ENCODE measurements around the gene GSC. TPM values are rescaled to one million over a fixed set of nuclear protein-coding genes. Genes with fewer than 3 reads are reported as not detected.

Gene GSC
- total and polyA plus RNA-seq, 2 experiments from 2014 or later: 0.27 to 0.97 TPM

GRCh38 chr14:94752591-94753436 is 17.1 kb downstream of the GSC start (continued):
- TF ChIP-seq ETS1 (IDR thresholded peaks at IDR 0.05): no peak
- no peak for TF ChIP-seq POLR2AphosphoS5 (IDR thresholded peaks at IDR 0.05; ENCODE audit: low read depth)
- TF ChIP-seq REST (IDR thresholded peaks at IDR 0.05; ENCODE audit: unreplicated experiment): no peak
- TF ChIP-seq CTCF (conservative IDR thresholded peaks at IDR 0.05; ENCODE audit: low read depth in 2 of 2): no peak
- TF ChIP-seq EZH2phosphoT487 (IDR thresholded peaks at IDR 0.05; ENCODE audit: unreplicated experiment): no peak

GRCh38 chr14:94751956-94752355 is 18.0 kb downstream of the GSC start:
- Histone ChIP-seq H3K36me3 (ENCODE audit: insufficient read depth) (no peaks in the 10 kb centered on the region), H2AFZ (no peak overlapping the region), H3K4me2 (no peak overlapping the region), H3K27me3 (ENCODE audit: insufficient read depth) (no peaks in the 10 kb centered on the region), H3F3A (replicated peaks; ENCODE audit: low read depth) (no peaks in the 10 kb centered on the region), H3K27ac (ENCODE audit: low read depth) (no peak overlapping the region), H3K9me2 (ENCODE audit: insufficient read depth) (no peaks in the 10 kb centered on the region), H3K4me3 (no peak overlapping the region), H3K4me1 (ENCODE audit: insufficient read depth) (no peaks in the 10 kb centered on the region), H3K79me2 (replicated peaks; ENCODE audit: insufficient read depth) (no peaks in the 10 kb centered on the region), H4K20me1 (replicated peaks; ENCODE audit: insufficient read depth) (no peaks in the 10 kb centered on the region)
- no peak overlapping the region for H3K4me3 Mint-ChIP-seq
- H3K9me3 Mint-ChIP-seq: no peaks in the 10 kb centered on the region
- DNase-seq (ENCODE audit: low spot score) (no peak), ATAC-seq (no peak)
- peaks cover 9% of the 10 kb centered on the region for H3K27me3 Mint-ChIP-seq (ENCODE audit: insufficient read depth, low read depth, poor library complexity)
- no peak overlapping the region for H3K27ac Mint-ChIP-seq
- no peaks in the 10 kb centered on the region for H3K4me1 Mint-ChIP-seq
- H3K36me3 Mint-ChIP-seq (ENCODE audit: low read depth): no peaks in the 10 kb centered on the region
- TF ChIP-seq EZH2 (IDR thresholded peaks at IDR 0.05; ENCODE audit: low read depth, unreplicated experiment) (no peak), JUNB (IDR thresholded peaks at IDR 0.05; ENCODE audit: unreplicated experiment) (no peak), ZNF114 (CRISPR knock-in tag; IDR thresholded peaks at IDR 0.05) (no peak), ZNF331 (CRISPR knock-in tag; IDR thresholded peaks at IDR 0.05; ENCODE audit: low read depth) (no peak), CREB1 (CRISPR knock-in tag; IDR thresholded peaks at IDR 0.05; ENCODE audit: low read depth) (no peak), NANOG (IDR thresholded peaks at IDR 0.05; ENCODE audit: borderline replicate concordance) (no peak), STAT1 (IDR thresholded peaks at IDR 0.05; ENCODE audit: unreplicated experiment) (no peak), EZH2phosphoT487 (IDR thresholded peaks at IDR 0.05; ENCODE audit: unreplicated experiment) (no peak)
